Fibroblast of skin of right biceps (primary cell): ENCODE results near the gene SCP2.

ENCODE experiments used
- DNase-seq: peaks from one replicate; pipeline ENCODE4 v3.0.0-alpha.2; 2013

The SCP2 gene

GRCh38 chr1:52927212-52928014 is at the start of gene SCP2:
TSS of gene SCP2 (plus strand) at chr1:52927276. CDS start at chr1:52927397, 121 bp downstream.
- peak; percentile 75 for DNase-seq

- DNase-seq = no peak
Observed at GRCh38 chr1:52877554-52877953, 49.5 kb upstream of the SCP2 start.

DNA sequence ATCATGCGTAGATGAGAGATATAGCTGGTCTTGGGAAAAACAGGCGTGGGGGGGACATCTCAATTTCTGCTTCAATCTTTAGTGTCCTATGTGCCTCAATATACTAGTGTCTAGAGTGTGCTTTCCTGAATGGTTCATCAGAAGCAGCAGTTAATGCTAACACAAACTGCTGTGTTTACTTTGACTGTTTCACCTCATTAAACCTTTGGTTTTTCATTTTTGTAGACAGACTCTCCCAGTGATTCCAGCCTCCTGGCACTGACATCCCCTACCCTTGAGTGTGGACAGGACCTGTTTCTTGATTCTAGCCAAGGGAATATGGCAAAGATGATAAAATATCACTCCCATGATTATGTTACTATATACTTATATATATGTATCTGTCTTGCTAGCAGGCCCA is 46.9 kb upstream of the SCP2 start:
- no peak for DNase-seq

GRCh38 chr1:52887483-52887882 is 39.6 kb upstream of the SCP2 start:
- DNase-seq = no peak

GRCh38 chr1:52892424-52893215 is 34.5 kb upstream of the SCP2 start:
- no peak for DNase-seq

- no peak for DNase-seq
Observed at GRCh38 chr1:52899445-52899894, 27.6 kb upstream of the SCP2 start.

- DNase-seq = no peak
Observed at GRCh38 chr1:52900402-52900801, 26.7 kb upstream of the SCP2 start.

DNA sequence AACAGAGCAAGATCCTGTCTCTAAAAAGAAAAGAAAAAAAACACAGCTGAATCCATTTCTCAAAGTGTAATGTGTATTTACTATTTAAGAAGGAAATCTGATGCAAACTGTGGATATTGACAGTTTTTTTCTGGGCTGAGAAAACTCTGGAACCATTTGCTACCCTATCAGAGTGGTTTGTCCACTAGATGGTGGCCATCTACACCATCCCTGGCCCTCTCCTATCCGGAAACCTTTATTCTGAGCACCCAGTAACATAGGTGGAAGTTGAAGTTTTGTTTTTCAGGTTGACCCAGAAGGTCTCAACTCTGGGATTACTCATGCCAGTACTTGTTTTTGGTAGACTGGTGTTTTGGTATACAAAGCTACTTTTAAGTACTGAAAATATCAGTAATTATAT is 25.7 kb upstream of the SCP2 start:
- no peak for DNase-seq

DNA sequence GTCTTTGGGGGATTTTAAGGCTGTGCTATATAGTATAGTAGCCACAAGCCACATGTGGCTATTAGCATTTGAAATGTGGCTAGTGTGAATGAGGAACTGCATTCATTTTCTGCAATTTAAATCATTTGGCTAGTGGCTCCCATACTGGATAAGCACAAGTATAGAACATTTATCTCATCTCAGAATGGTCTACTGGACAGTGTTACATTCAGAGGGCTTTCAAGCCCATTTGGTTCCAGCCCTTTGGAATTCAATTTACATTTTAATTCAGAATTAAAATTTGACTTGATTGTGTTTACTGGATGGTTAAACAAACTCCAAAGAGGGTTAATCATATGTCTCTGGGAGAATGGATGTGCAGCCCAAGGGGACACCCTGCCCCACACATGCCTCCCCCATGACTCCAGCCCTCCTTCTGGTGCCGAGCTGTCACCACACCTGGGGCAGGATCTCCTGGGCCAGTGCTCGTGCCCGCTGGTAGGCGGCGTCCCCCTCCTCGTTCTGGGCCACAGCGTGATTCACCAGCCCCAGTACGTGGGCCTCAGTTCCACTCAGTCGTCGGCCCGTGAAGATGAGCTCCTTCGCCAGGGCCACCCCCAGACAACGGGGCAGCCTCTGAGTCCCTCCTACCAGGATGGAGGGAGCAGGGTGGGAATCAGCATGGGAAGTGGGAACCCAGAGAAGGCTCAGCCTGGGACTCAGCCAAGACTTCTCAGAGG is 22.7 kb upstream of the SCP2 start:
- no peak for DNase-seq

DNA sequence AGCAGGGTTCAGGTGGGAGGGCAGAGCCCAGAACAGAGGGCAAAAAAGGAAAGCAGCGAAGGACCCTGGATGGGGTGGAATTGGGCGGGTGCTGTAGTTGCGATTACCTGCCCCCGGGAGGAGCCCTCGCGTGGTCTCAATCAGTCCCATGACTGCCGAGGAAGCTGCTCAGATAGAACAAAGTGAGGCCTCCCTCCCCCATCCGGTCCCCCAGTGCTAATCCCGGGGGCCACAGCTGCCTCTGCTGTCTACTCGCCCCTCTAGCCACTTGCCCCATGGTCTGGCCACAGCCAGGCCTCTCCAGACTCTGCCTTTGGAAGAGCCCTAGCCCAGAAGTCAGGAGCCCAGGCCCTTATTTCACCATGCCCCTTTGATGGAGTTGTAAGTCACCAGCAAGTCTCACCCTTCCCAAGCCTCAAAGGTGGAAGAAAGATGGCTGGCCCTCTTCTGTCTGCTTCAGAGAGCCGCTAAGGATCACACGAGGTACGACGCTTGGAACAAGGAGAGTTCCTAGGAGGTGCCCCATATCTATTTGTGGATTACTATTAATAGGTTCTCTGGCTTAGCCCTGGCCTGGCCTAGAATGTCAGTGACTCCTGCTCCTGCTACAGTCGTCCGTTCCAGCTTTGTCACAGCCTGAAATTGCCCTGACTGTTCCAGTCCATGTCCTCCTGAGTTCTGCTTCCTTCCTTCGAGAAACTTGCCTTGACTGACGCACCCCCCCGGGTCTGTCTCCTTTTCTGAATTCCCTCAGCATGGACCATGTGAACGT is 22.0 kb upstream of the SCP2 start:
- peak; percentile 38 for DNase-seq

DNA sequence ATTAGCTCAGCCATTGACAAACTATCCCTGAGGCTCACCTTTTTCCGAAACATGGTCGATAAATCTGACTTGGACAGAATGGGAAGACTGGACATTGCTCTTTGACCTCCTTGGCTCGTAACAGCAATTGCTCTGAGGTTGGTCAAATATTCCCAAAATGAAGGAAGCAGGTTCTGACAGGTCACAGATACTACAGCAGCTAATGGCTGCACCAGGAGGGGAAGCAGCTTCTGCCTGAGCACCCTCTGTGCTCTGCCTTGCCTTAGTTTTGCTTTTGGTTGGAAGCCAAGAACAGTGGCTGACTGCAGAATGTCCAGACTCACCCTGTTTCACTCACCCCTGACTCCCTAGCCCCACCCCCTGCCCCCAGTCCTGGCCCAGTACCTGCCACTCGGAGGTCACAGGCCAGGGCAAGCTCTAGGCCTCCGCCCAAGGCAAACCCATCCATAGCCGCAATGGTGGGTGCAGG is 20.9 kb upstream of the SCP2 start:
- DNase-seq = no peak

- DNase-seq = no peak
Observed at GRCh38 chr1:52907068-52907811, 19.8 kb upstream of the SCP2 start.

DNA sequence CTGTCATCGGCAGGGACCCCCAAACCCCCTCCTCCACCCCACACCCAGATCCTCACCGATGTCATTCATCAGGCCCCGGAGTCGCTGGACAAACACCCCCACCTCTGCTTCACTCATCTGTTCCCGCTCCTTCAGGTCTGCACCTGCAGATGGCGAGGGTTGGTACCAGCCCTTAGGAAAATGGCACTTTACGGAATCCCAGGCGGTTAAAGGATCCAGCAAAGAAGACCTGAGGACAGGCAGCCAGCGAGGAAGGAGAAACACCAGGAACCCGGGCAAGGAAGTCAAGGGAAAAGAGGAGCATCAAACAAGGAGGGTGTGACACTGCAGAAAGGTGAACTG is 19.3 kb upstream of the SCP2 start:
- no peak for DNase-seq

DNA sequence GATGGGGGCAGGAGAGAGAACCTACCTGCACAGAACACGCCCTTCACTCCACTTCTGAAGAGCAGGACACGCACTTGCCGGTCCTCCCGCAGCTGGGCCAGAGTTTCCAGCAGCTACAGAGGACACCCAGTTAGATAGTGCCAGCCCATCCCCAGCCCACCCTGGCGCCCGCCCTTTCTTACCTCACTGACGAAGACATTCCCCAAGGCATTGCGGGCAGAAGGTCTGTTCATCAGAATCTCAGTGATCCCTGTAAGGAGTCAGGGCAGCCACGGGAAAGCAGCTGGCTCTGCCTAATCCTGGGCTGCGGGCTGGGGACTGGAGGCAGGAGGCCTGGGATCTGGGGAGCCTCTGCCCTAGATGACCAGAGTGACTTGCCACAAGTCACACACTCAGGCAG is 15.5 kb upstream of the SCP2 start:
- DNase-seq = no peak

DNA sequence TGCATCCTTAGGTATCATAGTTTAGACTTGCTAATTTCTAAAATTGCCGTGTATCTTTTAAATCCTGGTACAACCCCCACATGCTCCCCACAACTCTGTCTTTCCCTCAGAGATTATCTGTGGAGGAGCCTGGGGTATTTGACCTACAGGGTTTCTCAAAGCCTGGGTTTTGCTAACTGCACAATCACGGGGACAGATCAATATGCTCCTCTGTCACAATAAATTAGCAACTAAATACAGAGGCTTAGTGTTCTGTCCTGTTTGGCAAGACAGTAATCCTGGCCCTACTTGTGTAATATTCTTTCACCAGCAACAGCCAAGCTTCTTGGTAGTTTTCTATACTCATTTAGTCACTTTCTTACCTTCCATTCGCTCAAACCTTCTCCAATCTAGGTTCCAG is 14.1 kb upstream of the SCP2 start:
- DNase-seq = no peak

DNA sequence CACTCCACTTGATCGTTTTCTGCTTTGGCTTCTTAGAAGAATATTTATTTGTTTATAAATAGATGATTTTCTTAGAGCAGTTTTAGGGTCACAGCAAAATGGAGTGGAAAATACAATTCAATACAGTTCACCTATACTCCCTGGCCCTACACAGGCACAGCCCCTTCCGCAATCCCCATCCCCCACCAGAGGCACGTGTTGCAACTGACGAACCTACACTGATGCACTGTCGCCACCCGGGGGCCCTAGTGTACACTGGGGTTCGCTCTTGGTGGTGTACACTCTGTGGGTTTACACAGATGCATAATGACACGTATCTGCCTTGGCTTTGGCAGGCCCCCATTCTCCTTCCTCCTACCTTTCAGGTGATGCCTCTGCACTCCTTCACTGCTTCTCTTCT is 13.5 kb upstream of the SCP2 start:
- DNase-seq = no peak

DNA sequence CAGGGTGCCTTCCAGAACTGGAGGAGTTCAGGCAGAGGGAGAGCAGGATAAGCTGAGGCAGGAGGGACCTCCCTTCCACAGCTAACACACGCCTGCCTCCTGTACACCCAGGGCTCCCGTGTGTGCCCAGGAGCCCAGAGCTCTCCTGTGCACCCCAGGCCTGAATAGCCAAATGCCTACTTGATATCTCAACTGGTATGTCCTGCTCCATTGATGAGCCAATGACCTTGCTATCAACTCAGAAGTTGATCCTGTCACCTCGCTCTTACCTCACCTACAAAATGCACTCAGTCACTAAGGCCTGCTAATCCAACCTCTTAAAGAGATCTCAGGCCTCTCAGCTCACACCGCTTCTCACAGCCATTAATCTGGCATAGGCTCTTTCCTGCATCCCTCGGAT is 12.6 kb upstream of the SCP2 start:
- no peak for DNase-seq

- DNase-seq = no peak
Observed at GRCh38 chr1:52915211-52915854, 11.7 kb upstream of the SCP2 start.

GRCh38 chr1:52915855-52916220 is 11.2 kb upstream of the SCP2 start:
- no peak for DNase-seq

DNA sequence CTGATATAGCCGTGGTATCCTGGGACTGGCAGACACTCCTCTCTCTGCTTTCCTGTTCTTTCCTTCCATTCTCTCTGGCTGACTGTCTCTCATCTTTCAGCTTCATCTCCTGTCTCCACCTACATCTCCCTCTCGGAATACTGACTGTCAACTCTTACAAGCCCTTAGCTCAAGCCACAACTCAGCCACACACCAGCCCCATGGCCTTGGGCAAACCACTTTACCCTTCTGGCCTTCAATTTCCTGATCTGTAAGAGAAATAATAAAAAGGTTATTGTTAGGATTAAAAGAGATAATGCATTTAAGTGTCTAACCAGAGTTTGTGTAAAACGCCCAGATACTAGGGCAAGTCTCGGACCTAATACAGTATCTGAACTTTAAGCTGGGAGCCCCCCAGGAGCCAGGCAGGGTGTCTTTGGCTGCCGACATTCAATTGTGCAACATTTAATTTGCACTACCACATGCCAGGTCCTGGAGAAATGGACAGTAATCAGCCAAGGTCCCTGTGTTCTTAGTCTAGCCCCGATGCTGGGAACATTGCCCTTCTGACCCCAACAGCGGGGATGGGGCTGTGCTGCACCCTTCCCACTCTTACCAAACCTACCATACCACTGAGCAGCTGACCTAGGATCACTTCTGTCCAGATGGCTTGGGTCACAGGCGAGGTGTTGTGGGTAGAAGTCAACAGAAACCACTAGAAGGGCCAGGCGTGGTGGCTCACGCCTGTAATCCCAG is 10.7 kb upstream of the SCP2 start:
- DNase-seq = no peak

DNA sequence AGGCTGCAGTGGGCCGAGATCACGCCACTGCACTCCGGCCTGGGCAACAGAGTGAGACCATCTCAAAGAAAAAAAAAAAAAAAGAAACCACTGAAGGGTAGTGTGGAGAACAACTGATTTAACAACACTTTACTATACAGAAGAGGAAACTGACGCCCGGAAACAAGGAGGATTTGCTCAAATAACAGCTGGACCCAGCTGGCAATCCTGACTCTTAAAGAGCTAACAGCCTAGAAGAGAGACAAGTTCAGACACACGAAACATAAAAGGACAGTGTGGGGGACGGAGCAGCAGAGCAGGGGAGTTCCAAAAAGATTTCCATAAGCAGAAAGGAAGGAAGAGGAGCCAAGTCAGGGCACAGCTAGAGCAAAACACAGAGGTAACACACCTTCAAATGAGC is 9.9 kb upstream of the SCP2 start:
- no peak for DNase-seq
